Measurements from ENCODE around the gene STARD13.

DNA sequence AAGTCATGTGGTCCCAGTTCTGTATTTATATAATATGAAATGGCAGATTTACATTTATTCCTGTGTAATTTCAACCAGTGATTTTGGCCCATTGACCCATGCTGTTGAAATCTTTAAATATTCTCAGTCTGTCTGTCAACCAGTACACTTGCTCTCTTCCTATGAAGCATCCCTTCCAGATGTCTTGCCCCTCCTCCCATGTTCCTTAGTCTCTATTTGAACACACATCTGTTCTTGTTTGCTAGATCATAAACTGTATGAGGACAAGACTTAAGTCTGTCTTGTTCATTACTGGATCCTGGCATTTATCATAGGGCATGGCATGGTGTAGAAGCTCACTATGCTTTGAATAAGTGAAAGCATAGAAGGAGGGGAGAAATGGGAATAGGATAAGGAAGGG lies 34.9 kb downstream of the STARD13 start:
- no peak for TF ChIP-seq GATA2 (IDR thresholded peaks at IDR 0.05; ENCODE audit: low read depth, low read length)
- no peak for TF ChIP-seq GATA3 (IDR thresholded peaks at IDR 0.05; ENCODE audit: low read depth, low read length)
